ENCODE measurements around the gene EXTL2.

EXTL2 gene

DNA sequence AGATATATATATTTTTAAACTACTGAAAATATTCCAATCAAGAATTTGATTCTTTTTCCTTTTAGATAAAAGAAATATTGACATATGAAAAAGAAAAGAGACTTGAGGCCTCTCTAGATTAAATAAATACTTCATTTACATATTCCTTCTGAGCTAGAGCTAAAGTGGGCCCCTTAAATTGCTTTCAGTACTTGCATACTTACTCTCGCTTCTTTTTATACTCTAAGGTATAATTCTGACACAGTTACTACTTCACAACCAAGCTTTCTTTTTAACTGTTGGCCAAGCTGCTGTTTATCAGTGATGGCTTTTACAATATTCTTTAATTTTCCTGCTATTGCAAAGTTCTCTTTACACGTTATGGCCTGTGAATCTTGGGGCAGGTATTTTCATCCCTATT is 24.6 kb downstream of the EXTL2 start (continued):
- TF ChIP-seq, protein P1, sequence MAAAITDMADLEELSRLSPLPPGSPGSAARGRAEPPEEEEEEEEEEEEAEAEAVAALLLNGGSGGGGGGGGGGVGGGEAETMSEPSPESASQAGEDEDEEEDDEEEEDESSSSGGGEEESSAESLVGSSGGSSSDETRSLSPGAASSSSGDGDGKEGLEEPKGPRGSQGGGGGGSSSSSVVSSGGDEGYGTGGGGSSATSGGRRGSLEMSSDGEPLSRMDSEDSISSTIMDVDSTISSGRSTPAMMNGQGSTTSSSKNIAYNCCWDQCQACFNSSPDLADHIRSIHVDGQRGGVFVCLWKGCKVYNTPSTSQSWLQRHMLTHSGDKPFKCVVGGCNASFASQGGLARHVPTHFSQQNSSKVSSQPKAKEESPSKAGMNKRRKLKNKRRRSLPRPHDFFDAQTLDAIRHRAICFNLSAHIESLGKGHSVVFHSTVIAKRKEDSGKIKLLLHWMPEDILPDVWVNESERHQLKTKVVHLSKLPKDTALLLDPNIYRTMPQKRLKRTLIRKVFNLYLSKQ (tag by site-specific recombination; IDR thresholded peaks at IDR 0.05; ENCODE audit: borderline replicate concordance): no peak
- TF ChIP-seq SETDB1 (IDR thresholded peaks at IDR 0.05; ENCODE audit: insufficient read length, low read length) (no peak), ZNF670 (tag by site-specific recombination; IDR thresholded peaks at IDR 0.05; ENCODE audit: low read depth) (no peak)
- TF ChIP-seq, protein P2, sequence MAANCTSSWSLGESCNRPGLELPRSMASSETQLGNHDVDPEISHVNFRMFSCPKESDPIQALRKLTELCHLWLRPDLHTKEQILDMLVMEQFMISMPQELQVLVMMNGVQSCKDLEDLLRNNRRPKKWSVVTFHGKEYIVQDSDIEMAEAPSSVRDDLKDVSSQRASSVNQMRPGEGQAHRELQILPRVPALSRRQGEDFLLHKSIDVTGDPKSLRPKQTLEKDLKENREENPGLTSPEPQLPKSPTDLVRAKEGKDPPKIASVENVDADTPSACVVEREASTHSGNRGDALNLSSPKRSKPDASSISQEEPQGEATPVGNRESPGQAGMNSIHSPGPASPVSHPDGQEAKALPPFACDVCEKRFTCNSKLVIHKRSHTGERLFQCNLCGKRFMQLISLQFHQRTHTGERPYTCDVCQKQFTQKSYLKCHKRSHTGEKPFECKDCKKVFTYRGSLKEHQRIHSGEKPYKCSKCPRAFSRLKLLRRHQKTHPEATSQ (tag by site-specific recombination; IDR thresholded peaks at IDR 0.05): no peak

DNA sequence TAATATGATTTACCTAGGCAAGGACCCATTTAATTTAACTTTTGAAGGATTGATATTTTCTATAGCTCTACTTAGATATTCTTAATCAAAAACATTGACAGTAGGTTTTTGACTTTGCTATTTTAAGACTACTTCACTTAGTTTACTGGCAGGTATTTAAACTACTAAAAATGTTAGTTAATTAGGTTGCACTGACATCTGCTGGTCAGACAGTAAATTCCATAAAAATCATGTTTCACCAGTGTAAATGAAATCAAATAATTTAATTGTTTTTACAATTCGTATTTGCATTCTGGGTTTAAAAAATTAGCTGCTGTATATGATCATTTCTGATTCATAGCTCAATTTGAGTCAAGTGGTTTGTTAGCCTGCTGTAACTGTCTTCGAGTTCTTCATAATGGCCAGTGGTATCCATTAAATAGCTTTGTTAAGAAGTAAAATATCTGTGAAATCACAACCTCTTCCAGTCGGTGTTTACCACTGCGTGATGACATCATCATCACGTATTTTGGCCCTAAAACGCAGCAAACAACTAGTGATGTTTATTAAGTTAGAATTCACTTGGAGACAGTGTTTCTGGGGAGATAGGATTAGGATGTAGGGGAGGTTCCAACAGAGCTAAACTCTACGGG is 26.2 kb downstream of the EXTL2 start:
- CTCF ChIA-PET: interaction anchor here (0.6 to 6.4 kb wide), 39 partner anchors 8 to 1368 kb away, joined by 3 to 162 read pairs (median 4); partner anchors contain the start of genes EXTL2 and GPR88
- Histone ChIP-seq H3K9me3 (ENCODE audit: control insufficient read depth, insufficient read depth, low read depth, low read length) (no peaks in the 10 kb centered on the region), H3K4me3 (ENCODE audit: low read depth, low read length) (no peak overlapping the region), H3K36me3 (ENCODE audit: control insufficient read depth in 2 of 2, insufficient read depth in 1 of 2, low read length in 2 of 2) (no peaks in the 10 kb centered on the region), H3K27ac (ENCODE audit: extremely low read depth, low read depth, low read length) (no peak overlapping the region), H3K4me1 (ENCODE audit: control insufficient read depth, insufficient read depth, low read length) (no peaks in the 10 kb centered on the region)
- POLR2A ChIA-PET: no interaction called here
- peak; percentile 84 for TF ChIP-seq ZNF335 (tag by site-specific recombination; conservative IDR thresholded peaks at IDR 0.05)
- TF ChIP-seq ZNF654 (tag by site-specific recombination; IDR thresholded peaks at IDR 0.05; ENCODE audit: low read depth): peak; percentile 82
- TF ChIP-seq, protein P3, sequence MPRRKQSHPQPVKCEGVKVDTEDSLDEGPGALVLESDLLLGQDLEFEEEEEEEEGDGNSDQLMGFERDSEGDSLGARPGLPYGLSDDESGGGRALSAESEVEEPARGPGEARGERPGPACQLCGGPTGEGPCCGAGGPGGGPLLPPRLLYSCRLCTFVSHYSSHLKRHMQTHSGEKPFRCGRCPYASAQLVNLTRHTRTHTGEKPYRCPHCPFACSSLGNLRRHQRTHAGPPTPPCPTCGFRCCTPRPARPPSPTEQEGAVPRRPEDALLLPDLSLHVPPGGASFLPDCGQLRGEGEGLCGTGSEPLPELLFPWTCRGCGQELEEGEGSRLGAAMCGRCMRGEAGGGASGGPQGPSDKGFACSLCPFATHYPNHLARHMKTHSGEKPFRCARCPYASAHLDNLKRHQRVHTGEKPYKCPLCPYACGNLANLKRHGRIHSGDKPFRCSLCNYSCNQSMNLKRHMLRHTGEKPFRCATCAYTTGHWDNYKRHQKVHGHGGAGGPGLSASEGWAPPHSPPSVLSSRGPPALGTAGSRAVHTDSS (tag by site-specific recombination; IDR thresholded peaks at IDR 0.05): no peak
- TF ChIP-seq, protein P4, sequence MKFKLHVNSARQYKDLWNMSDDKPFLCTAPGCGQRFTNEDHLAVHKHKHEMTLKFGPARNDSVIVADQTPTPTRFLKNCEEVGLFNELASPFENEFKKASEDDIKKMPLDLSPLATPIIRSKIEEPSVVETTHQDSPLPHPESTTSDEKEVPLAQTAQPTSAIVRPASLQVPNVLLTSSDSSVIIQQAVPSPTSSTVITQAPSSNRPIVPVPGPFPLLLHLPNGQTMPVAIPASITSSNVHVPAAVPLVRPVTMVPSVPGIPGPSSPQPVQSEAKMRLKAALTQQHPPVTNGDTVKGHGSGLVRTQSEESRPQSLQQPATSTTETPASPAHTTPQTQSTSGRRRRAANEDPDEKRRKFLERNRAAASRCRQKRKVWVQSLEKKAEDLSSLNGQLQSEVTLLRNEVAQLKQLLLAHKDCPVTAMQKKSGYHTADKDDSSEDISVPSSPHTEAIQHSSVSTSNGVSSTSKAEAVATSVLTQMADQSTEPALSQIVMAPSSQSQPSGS (tag by site-specific recombination; IDR thresholded peaks at IDR 0.05; ENCODE audit: low read depth): peak; percentile 88
- TF ChIP-seq ZNF664 (tag by site-specific recombination; IDR thresholded peaks at IDR 0.05): 0 out of 2 replicates have a peak, but pooled peaks have one; percentile 13
- TF ChIP-seq ZNF677 (tag by site-specific recombination; IDR thresholded peaks at IDR 0.05): no peak
- peak; percentile 45; the same call in 1 of the 2 replicates for TF ChIP-seq ZNF660 (tag by site-specific recombination; IDR thresholded peaks at IDR 0.05)
- TF ChIP-seq ZNF629 (tag by site-specific recombination; IDR thresholded peaks at IDR 0.05): 0 out of 2 replicates have a peak, but pooled peaks have one; percentile 18

DNA sequence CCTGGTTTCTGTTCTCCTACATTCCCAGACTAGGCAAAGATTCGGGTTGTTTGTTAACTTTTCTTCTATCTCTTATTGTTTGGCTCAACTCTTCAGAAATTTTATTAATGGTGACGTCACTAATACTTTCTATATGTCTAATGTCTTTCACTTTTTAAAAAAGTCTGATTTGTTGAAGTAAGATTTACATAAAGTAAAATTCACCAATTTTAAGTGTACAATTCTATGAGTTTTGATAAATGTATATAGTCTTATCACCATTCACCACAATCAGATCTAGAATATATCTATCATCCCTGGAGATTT is 27.8 kb downstream of the EXTL2 start:
- Histone ChIP-seq H3K36me3 (ENCODE audit: control insufficient read depth in 2 of 2, insufficient read depth in 1 of 2, low read length in 2 of 2) (no peaks in the 10 kb centered on the region), H3K4me1 (ENCODE audit: control insufficient read depth, insufficient read depth, low read length) (no peaks in the 10 kb centered on the region), H3K9me3 (ENCODE audit: control insufficient read depth, insufficient read depth, low read depth, low read length) (no peaks in the 10 kb centered on the region), H3K4me3 (ENCODE audit: low read depth, low read length) (no peak overlapping the region), H3K27ac (ENCODE audit: extremely low read depth, low read depth, low read length) (no peak overlapping the region)
- ChIA-PET POLR2A (no interaction called here), CTCF (interaction anchor here (0.6 to 6.4 kb wide), 7 partner anchors 9 to 432 kb away, joined by 3 to 162 read pairs (median 3); no protein-coding TSS in a partner anchor)
- TF ChIP-seq ZNF211 (tag by site-specific recombination; IDR thresholded peaks at IDR 0.05; ENCODE audit: low read depth): no peak
- TF ChIP-seq SP3 (tag by site-specific recombination; IDR thresholded peaks at IDR 0.05): no peak
- no peak for TF ChIP-seq GLIS2 (tag by site-specific recombination; IDR thresholded peaks at IDR 0.05)
- no peak for TF ChIP-seq ZNF155 (tag by site-specific recombination; IDR thresholded peaks at IDR 0.05)
- TF ChIP-seq ZFP3 (tag by site-specific recombination; IDR thresholded peaks at IDR 0.05; ENCODE audit: low read depth): no peak
